Endodermal cell (in vitro differentiated cells): ENCODE measurements around the gene DENND4C. TPM values are rescaled to one million over a fixed set of nuclear protein-coding genes. Genes with fewer than 3 reads are reported as not detected.

Source experiments
- DNase-seq: peaks from one replicate; pipeline ENCODE4 v3.0.0-alpha.2; 2017
- H3K27ac ChIP-seq: 2 replicates; pipeline ENCODE4 v1.5.1; 2013; ENCODE audit warnings: mild to moderate bottlenecking, low read depth, low read length, moderate library complexity
- H3K27me3 ChIP-seq: 2 replicates; pipeline ENCODE4 v1.6.1; 2013; ENCODE audit warnings: mild to moderate bottlenecking, low read length, moderate library complexity; ENCODE audit not compliant: insufficient read depth, control insufficient read depth, poor library complexity, severe bottlenecking
- H3K36me3 ChIP-seq: 2 replicates; pipeline ENCODE4 v1.7.0; 2013; ENCODE audit warnings: mild to moderate bottlenecking, low read length, moderate library complexity; ENCODE audit not compliant: control insufficient read depth, insufficient read depth
- H3K4me1 ChIP-seq: one replicate; pipeline ENCODE4 v1.7.0; 2013; ENCODE audit warnings: low read length; ENCODE audit not compliant: control insufficient read depth, insufficient read depth
- H3K4me3 ChIP-seq: 2 replicates; pipeline ENCODE4 v1.5.1; 2013; ENCODE audit warnings: mild to moderate bottlenecking, low read length, moderate library complexity
- H3K9ac ChIP-seq: 2 replicates; pipeline ENCODE4 v1.6.1; 2013; ENCODE audit warnings: mild to moderate bottlenecking, low read length, moderate library complexity; ENCODE audit not compliant: poor library complexity, severe bottlenecking; ENCODE audit errors: extremely low read depth
- H3K9me3 ChIP-seq: 2 replicates; pipeline ENCODE4 v1.6.1; 2013; ENCODE audit warnings: mild to moderate bottlenecking, low read length, moderate library complexity; ENCODE audit not compliant: control insufficient read depth
- H3K27ac Mint-ChIP-seq: 2 replicates; pipeline ENCODE4 v1.8.0; 2020; ENCODE audit warnings: mixed read lengths
- H3K27me3 Mint-ChIP-seq: 2 replicates; pipeline ENCODE4 v1.8.0; 2021; ENCODE audit warnings: mild to moderate bottlenecking, mixed read lengths; ENCODE audit not compliant: insufficient read depth
- H3K36me3 Mint-ChIP-seq: 2 replicates; pipeline ENCODE4 v1.8.0; 2020; ENCODE audit warnings: low read depth, mixed read lengths
- H3K4me1 Mint-ChIP-seq: 2 replicates; pipeline ENCODE4 v1.8.0; 2020; ENCODE audit warnings: mixed read lengths
- H3K4me3 Mint-ChIP-seq: 2 replicates; pipeline ENCODE4 v1.8.0; 2020; ENCODE audit warnings: mild to moderate bottlenecking, moderate library complexity, mixed read lengths
- H3K9me3 Mint-ChIP-seq: 2 replicates; pipeline ENCODE4 v1.8.0; 2020; ENCODE audit warnings: mild to moderate bottlenecking, mixed read lengths
- CTCF ChIP-seq: fragments of 200-600 bp; sonication (generic); conservative IDR thresholded peaks from 2 replicates; pipeline ENCODE4 v1.5.0; 2021; ENCODE audit warnings: antibody characterized with exemption, mild to moderate bottlenecking
- WGBS, 2 experiments: methylation state at CpG; one replicate each; pipeline versions ENCODE4 v1.1.5 to v1.1.7; 2013; ENCODE audit warnings: missing lambda C conversion rate in 2 of 2, mixed read lengths in 1 of 2; ENCODE audit not compliant: insufficient coverage in 1 of 2, insufficient read length in 1 of 2; 5-methylcytosine and 5-hydroxymethylcytosine counted together
- total RNA-seq, 2 donors: library from RNA; stranded (reverse); fragmentation: NEBNext Ultra II Directional in 1 of 2; extraction: Animal tissue kit (Norgen Biotek cat#: 25700) in 1 of 2; gene quantifications; 2 replicates in 1 of 2; 3 replicates in 1 of 2; pipeline ENCODE4 v1.2.1, GENCODE V29; 2021

DENND4C gene
- total RNA-seq, 2 donors from 2014 or later: 25.4 to 27.2 TPM

- Mint-ChIP-seq H3K4me3 (peak within 1 kb of the TSS; percentile 80), H3K9me3 (peaks cover 5% of the 10 kb centered on the region), H3K27me3 (peaks cover 29% of the 10 kb centered on the region), H3K27ac (peak within 1 kb of the TSS; percentile 88), H3K4me1 (peaks cover 11% of the 10 kb centered on the region), H3K36me3 (no peaks in the 10 kb centered on the region)
- TF ChIP-seq CTCF: peak; percentile 22
- Histone ChIP-seq H3K4me1 (no peaks in the 10 kb centered on the region), H3K27me3 (peaks cover 15% of the 10 kb centered on the region), H3K36me3 (no peaks in the 10 kb centered on the region), H3K9me3 (peaks cover 5% of the 10 kb centered on the region), H3K9ac (peak within 1 kb of the TSS; percentile 53), H3K4me3 (peak within 1 kb of the TSS; percentile 92), H3K27ac (peak within 1 kb of the TSS; percentile 90)
- 0 to 1% methylated on average over 13 to 61 of the region's 61 CpGs for WGBS, 2 experiments
- peak; percentile 99 for DNase-seq
These were observed 178.4 kb downstream of the DENND4C start, which contains the start of gene ACER2 for GRCh38 chr9:19408693-19409400. Gene ACER2, plus strand, starts transcription at chr9:19409009. Its CDS starts 76 bp downstream, at chr9:19409085.

- peaks cover 12% of the 10 kb centered on the region for H3K4me1 Mint-ChIP-seq
- Histone ChIP-seq H3K9ac (peak overlapping the region; percentile 53), H3K27ac (peak overlapping the region; percentile 90), H3K9me3 (no peaks in the 10 kb centered on the region), H3K36me3 (no peaks in the 10 kb centered on the region), H3K27me3 (peaks cover 15% of the 10 kb centered on the region), H3K4me1 (no peaks in the 10 kb centered on the region), H3K4me3 (peak overlapping the region; percentile 92)
- TF ChIP-seq CTCF: no peak
- no peaks in the 10 kb centered on the region for H3K36me3 Mint-ChIP-seq
- WGBS, 2 experiments: 15% methylated on average over 10 to 17 of the region's 17 CpGs
- DNase-seq: peak; percentile 79
- peak overlapping the region; percentile 88 for H3K27ac Mint-ChIP-seq
- H3K9me3 Mint-ChIP-seq: no peaks in the 10 kb centered on the region
- peak overlapping the region; percentile 80 for H3K4me3 Mint-ChIP-seq
- peaks cover 29% of the 10 kb centered on the region for H3K27me3 Mint-ChIP-seq
These were observed 179.1 kb downstream of the DENND4C start for GRCh38 chr9:19409401-19410194.

GRCh38 chr9:19410195-19410503 is 179.7 kb downstream of the DENND4C start:
- peaks cover 29% of the 10 kb centered on the region for H3K27me3 Mint-ChIP-seq
- H3K36me3 ChIP-seq: no peaks in the 10 kb centered on the region
- no peaks in the 10 kb centered on the region for H3K9me3 Mint-ChIP-seq
- WGBS, 2 experiments: 83 to 95% methylated on average over 1 to 2 of the region's 2 CpGs
- H3K36me3 Mint-ChIP-seq: no peaks in the 10 kb centered on the region
- no peak for TF ChIP-seq CTCF
- no peaks in the 10 kb centered on the region for H3K4me1 ChIP-seq
- H3K4me1 Mint-ChIP-seq: peaks cover 12% of the 10 kb centered on the region
- no peak overlapping the region for H3K27ac Mint-ChIP-seq
- H3K9me3 ChIP-seq: no peaks in the 10 kb centered on the region
- peak overlapping the region; percentile 92 for H3K4me3 ChIP-seq
- no peak overlapping the region for H3K9ac ChIP-seq
- H3K4me3 Mint-ChIP-seq: peak overlapping the region; percentile 80
- DNase-seq: no peak
- H3K27me3 ChIP-seq: peaks cover 15% of the 10 kb centered on the region
- no peak overlapping the region for H3K27ac ChIP-seq
